Upper lobe of left lung (tissue), 6 donors: Measurements from ENCODE around the gene TJAP1. TPM values are rescaled to one million over a fixed set of nuclear protein-coding genes. Genes with fewer than 3 reads are reported as not detected.
"Not testable (repeated sequence)": the region's sequence is repeated elsewhere in the genome, so short reads cannot be mapped to it uniquely, and the experiment has no call there.

Experiments used
- ATAC-seq, 2 donors: fragments of 200-7000 bp; cut with Tn5 transposase; one replicate each; pipeline ENCODE4 v1.9.1; 2022; ENCODE audit warnings: mild to moderate bottlenecking in 2 of 2, moderate library complexity in 2 of 2; ENCODE audit not compliant: low FRiP score in 2 of 2
- DNase-seq, 2 donors: peaks; one replicate each; pipeline ENCODE4 v3.0.0-alpha.2; 2019 to 2020
- H3K27ac ChIP-seq, 4 donors: fragments of 200-600 bp; sonication (generic); one replicate each; pipeline ENCODE4 v1.5.1; 2016 to 2019
- H3K27me3 ChIP-seq, 4 donors: fragments of 200-600 bp; sonication (generic); one replicate each; pipeline ENCODE4 v1.5.1; 2017 to 2019
- H3K36me3 ChIP-seq, 4 donors: fragments of 200-600 bp; sonication (generic); one replicate each; pipeline ENCODE4 v1.5.1; 2016 to 2019
- H3K4me1 ChIP-seq, 4 donors: fragments of 200-600 bp; sonication (generic); one replicate each; pipeline ENCODE4 v1.5.1; 2018 to 2019
- H3K4me3 ChIP-seq, 4 donors: fragments of 200-600 bp; sonication (generic); one replicate each; pipeline ENCODE4 v1.5.1; 2017 to 2019; ENCODE audit warnings: mild to moderate bottlenecking in 2 of 4, moderate library complexity in 1 of 4
- H3K9me3 ChIP-seq, 4 donors: fragments of 200-600 bp; sonication (generic); one replicate each; pipeline ENCODE4 v1.5.1; 2018 to 2019
- CTCF ChIP-seq, 6 experiments: fragments of 450-650 bp in 4 of 6; fragments of 200-600 bp in 2 of 6; sonication (generic) in 2 of 6; IDR thresholded peaks; one replicate each; pipeline ENCODE4 v1.5.1; 2016 to 2019; ENCODE audit warnings: antibody characterized with exemption in 6 of 6
- EP300 ChIP-seq, 4 donors: sonication (generic); formaldehyde crosslinking; IDR thresholded peaks; one replicate each; pipeline ENCODE4 v1.5.1; 2017; ENCODE audit warnings: antibody characterized with exemption in 4 of 4, control low read depth in 2 of 4
- POLR2A ChIP-seq, 4 donors: fragments of 450-650 bp; IDR thresholded peaks; one replicate each; pipeline ENCODE4 v1.5.1; 2016 to 2017; ENCODE audit warnings: antibody characterized with exemption in 4 of 4, mild to moderate bottlenecking in 2 of 4
- POLR2AphosphoS5 ChIP-seq, 2 donors: sonication (generic); formaldehyde crosslinking; IDR thresholded peaks; one replicate each; pipeline ENCODE4 v1.5.1; 2017; ENCODE audit warnings: antibody characterized with exemption in 2 of 2
- WGBS, 2 donors: methylation state at CpG; one replicate each; pipeline ENCODE4 v1.1.5; 2017 to 2018; 5-methylcytosine and 5-hydroxymethylcytosine counted together
- total RNA-seq, 6 donors: library from RNA; depleted of rRNA in 4 of 6; stranded (reverse); fragments of >200 nt in 4 of 6; gene quantifications; one replicate each; pipeline versions ENCODE4 v1.1.0 to v1.2.1, GENCODE V29; 2016 to 2021
- donor health status: DM: no; HTN: no; CAD: no; lungs with moderate emphysema.
- donor health status: DM: no; HTN: yes; CAD: no; lungs with severe emphysema.

TJAP1 gene
- total RNA-seq, 6 donors from 2014 or later: 22.2 to 57.6 (median 31.1) TPM

- no peak for DNase-seq
- Histone ChIP-seq H3K4me1 (peaks cover 16 to 24% (median 19%) of the 10 kb centered on the region in 4 donors), H3K9me3 (no peaks in the 10 kb centered on the region), H3K4me3 (peak within 1 kb of the TSS; percentile 22 to 62 (median 60)), H3K27ac (peak within 1 kb of the TSS in 1 of 4 donors; percentile 57), H3K36me3 (peaks cover 0 to 20% (median 16%) of the 10 kb centered on the region in 4 donors), H3K27me3 (peaks cover 0 to 21% (median 7%) of the 10 kb centered on the region in 4 donors)
- 3 to 6% methylated on average over 27 of the region's 55 CpGs for WGBS, 2 donors
- ATAC-seq: no peak
- TF ChIP-seq POLR2AphosphoS5 (IDR thresholded peaks at IDR 0.05) (no peak), CTCF (IDR thresholded peaks at IDR 0.05) (no peak), EP300 (IDR thresholded peaks at IDR 0.05) (no peak), POLR2A (IDR thresholded peaks at IDR 0.05) (no peak)
Observed at GRCh38 chr6:43455531-43456428, 21.6 kb upstream of the TJAP1 start, which contains the start of gene DLK2. Gene DLK2, minus strand, starts transcription at chr6:43455548. Its CDS starts 723 bp downstream, at chr6:43454825.

- peaks cover 0 to 21% (median 7%) of the 10 kb centered on the region in 4 donors for H3K27me3 ChIP-seq
Observed at GRCh38 chr6:43457643-43458042, 19.7 kb upstream of the TJAP1 start.

DNA sequence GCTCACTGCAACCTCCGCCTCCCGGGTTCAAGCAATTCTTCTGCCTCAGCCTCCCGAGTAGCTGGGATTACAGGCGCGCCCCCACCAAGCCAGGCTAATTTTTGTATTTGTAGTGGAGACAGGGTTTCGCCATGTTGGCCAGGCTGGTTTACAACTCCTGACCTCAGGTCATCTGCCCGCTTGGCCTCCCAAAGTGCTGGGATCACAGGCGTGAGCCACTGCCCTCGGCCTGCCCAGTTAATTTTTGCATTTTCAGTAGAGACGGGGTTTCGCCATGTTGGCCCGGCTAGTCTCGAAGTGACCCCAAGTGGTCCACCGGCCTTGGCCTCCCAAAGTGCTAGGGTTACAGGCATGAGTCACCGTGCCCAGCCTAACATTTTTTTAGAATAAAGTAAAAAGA lies 19.2 kb upstream of the TJAP1 start:
- DNase-seq, H3K4me3 ChIP-seq, H3K36me3 ChIP-seq, ATAC-seq, H3K27ac ChIP-seq, H3K9me3 ChIP-seq: not testable (repeated sequence)
- WGBS, 2 donors: 95 to 97% methylated on average over 15 of the region's 15 CpGs
- H3K27me3 ChIP-seq: peaks cover 0 to 21% (median 7%) of the 10 kb centered on the region in 4 donors
- peaks cover 16 to 24% (median 19%) of the 10 kb centered on the region in 4 donors for H3K4me1 ChIP-seq

More at GRCh38 chr6:43457643-43458042, 19.7 kb upstream of the TJAP1 start:
- no peak for DNase-seq
- Histone ChIP-seq H3K27ac (no peak overlapping the region), H3K4me1 (peaks cover 16 to 24% (median 19%) of the 10 kb centered on the region in 4 donors), H3K4me3 (no peak overlapping the region), H3K36me3 (peaks cover 0 to 6% (median 2%) of the 10 kb centered on the region in 4 donors), H3K9me3 (no peaks in the 10 kb centered on the region)
- ATAC-seq: no peak
- no peak for TF ChIP-seq POLR2A (IDR thresholded peaks at IDR 0.05)
- TF ChIP-seq EP300 (IDR thresholded peaks at IDR 0.05): no peak
- no peak for TF ChIP-seq POLR2AphosphoS5 (IDR thresholded peaks at IDR 0.05)
- no peak for TF ChIP-seq CTCF (IDR thresholded peaks at IDR 0.05)
- 54 to 62% methylated on average over 9 of the region's 9 CpGs for WGBS, 2 donors

- Histone ChIP-seq H3K4me3 (no peak overlapping the region), H3K9me3 (no peaks in the 10 kb centered on the region), H3K4me1 (peaks cover 13 to 19% (median 15%) of the 10 kb centered on the region in 4 donors), H3K36me3 (no peaks in the 10 kb centered on the region), H3K27me3 (peaks cover 0 to 21% (median 7%) of the 10 kb centered on the region in 4 donors), H3K27ac (no peak overlapping the region)
- 62 to 81% methylated on average over 1 of the region's 1 CpG for WGBS, 2 donors
- DNase-seq (no peak), ATAC-seq (no peak)
- no peak for TF ChIP-seq POLR2AphosphoS5 (IDR thresholded peaks at IDR 0.05)
- TF ChIP-seq EP300 (IDR thresholded peaks at IDR 0.05): no peak
- TF ChIP-seq POLR2A (IDR thresholded peaks at IDR 0.05): no peak
- no peak for TF ChIP-seq CTCF (IDR thresholded peaks at IDR 0.05)
Observed at GRCh38 chr6:43459535-43459934, 17.8 kb upstream of the TJAP1 start.

- no peaks in the 10 kb centered on the region for H3K36me3 ChIP-seq
- peaks cover 0 to 21% (median 6%) of the 10 kb centered on the region in 4 donors for H3K27me3 ChIP-seq
- DNase-seq (no peak), ATAC-seq (no peak)
- no peak for TF ChIP-seq POLR2A (IDR thresholded peaks at IDR 0.05)
- no peak for TF ChIP-seq POLR2AphosphoS5 (IDR thresholded peaks at IDR 0.05)
- TF ChIP-seq EP300 (IDR thresholded peaks at IDR 0.05): no peak
- no peak for TF ChIP-seq CTCF (IDR thresholded peaks at IDR 0.05)
- H3K9me3 ChIP-seq: no peaks in the 10 kb centered on the region
- H3K27ac ChIP-seq: no peak overlapping the region
- WGBS, 2 donors: 80% methylated on average over 3 to 4 of the region's 4 CpGs
- H3K4me1 ChIP-seq: peaks cover 8 to 14% (median 10%) of the 10 kb centered on the region in 4 donors
- no peak overlapping the region for H3K4me3 ChIP-seq
Observed at GRCh38 chr6:43460032-43460431, 17.3 kb upstream of the TJAP1 start.
